ENCODE measurements around the gene LUC7L3. TPM values are rescaled to one million over a fixed set of nuclear protein-coding genes. Genes with fewer than 3 reads are reported as not detected.

LUC7L3 gene
- total and polyA plus RNA-seq, 10 of the 15 experiments (the other 5 are each of a cell fraction or from before 2014, with no cell fraction given) = 51.3 to 176 (median 149) TPM

GRCh38 chr17:50790618-50791017 lies 71.2 kb downstream of the LUC7L3 start:
- H2AFZ ChIP-seq (ENCODE audit: control insufficient read depth, low read depth, low read length) = no peak overlapping the region
- no peaks in the 10 kb centered on the region for H3K27me3 ChIP-seq (replicated peaks in 1 of 2; ENCODE audit: control insufficient read depth in 2 of 2, insufficient read depth in 2 of 2, low read length in 1 of 2)
- no TSS peak for BruUV-seq (replicated peaks)
- no peak overlapping the region for H3K27ac ChIP-seq (ENCODE audit: control insufficient read depth, insufficient read depth)
- no peaks in the 10 kb centered on the region for H4K20me1 ChIP-seq (ENCODE audit: control insufficient read depth, insufficient read depth)
- H3K4me2 ChIP-seq (ENCODE audit: control insufficient read depth, insufficient read depth) = no peak overlapping the region
- RAD21 ChIA-PET (ENCODE audit: unreplicated experiment) = no interaction called here
- WGBS (ENCODE audit: insufficient coverage, insufficient replicate concordance, low lambda C conversion rate, missing lambda C conversion rate) = 30% methylated on average over 6 of the region's 6 CpGs
- SMC1A ChIA-PET (ENCODE audit: uncharacterized antibody, unreplicated experiment) = interaction anchor here (1.3 kb wide), 1 partner anchor 62 kb away, joined by 3 read pairs; no protein-coding TSS in a partner anchor
- POLR2A ChIA-PET = no interaction called here
- H3K9ac ChIP-seq (ENCODE audit: control insufficient read depth, insufficient read depth, low read length) = no peak overlapping the region
- no peaks in the 10 kb centered on the region for H3K79me2 ChIP-seq (ENCODE audit: control insufficient read depth, insufficient read depth, low read length)
- no peak for ATAC-seq
- DNase-seq (ENCODE audit: low read depth, low spot score) = no peak
- H3K9me3 ChIP-seq (replicated peaks; ENCODE audit: control insufficient read depth, insufficient read depth, low read length) = no peaks in the 10 kb centered on the region
- in situ Hi-C loops (cut with MboI) (no loop called here), intact Hi-C loops (cut with micrococcal nuclease; ENCODE audit: unreplicated experiment) (no loop called here)
- H3K36me3 ChIP-seq (ENCODE audit: control insufficient read depth in 2 of 2, insufficient read depth in 2 of 2, low read length in 1 of 2) = no peaks in the 10 kb centered on the region
- FAIRE-seq = no peak
- TF ChIP-seq RELB (IDR thresholded peaks at IDR 0.05; ENCODE audit: low read depth) (no peak), MTA2 (IDR thresholded peaks at IDR 0.05; ENCODE audit: low read depth) (no peak), MXI1 (IDR thresholded peaks at IDR 0.05; ENCODE audit: low read depth, low read length) (no peak)
- no peaks in the 10 kb centered on the region; the same call in 1 of the 2 replicates for H3K4me1 ChIP-seq (ENCODE audit: control insufficient read depth, insufficient read depth, low read length)
- CTCF ChIA-PET = no interaction called here
- H3K4me3 ChIP-seq = no peak overlapping the region

- Histone ChIP-seq H3K4me2 (ENCODE audit: control insufficient read depth, insufficient read depth) (no peak overlapping the region), H3K4me3 (no peak overlapping the region), H3K4me1 (ENCODE audit: control insufficient read depth, insufficient read depth, low read length) (no peaks in the 10 kb centered on the region; the same call in 1 of the 2 replicates), H3K36me3 (ENCODE audit: control insufficient read depth in 2 of 2, insufficient read depth in 2 of 2, low read length in 1 of 2) (no peaks in the 10 kb centered on the region), H3K9ac (ENCODE audit: control insufficient read depth, insufficient read depth, low read length) (no peak overlapping the region), H3K27me3 (replicated peaks in 1 of 2; ENCODE audit: control insufficient read depth in 2 of 2, insufficient read depth in 2 of 2, low read length in 1 of 2) (no peaks in the 10 kb centered on the region), H3K9me3 (replicated peaks; ENCODE audit: control insufficient read depth, insufficient read depth, low read length) (no peaks in the 10 kb centered on the region), H3K79me2 (ENCODE audit: control insufficient read depth, insufficient read depth, low read length) (no peaks in the 10 kb centered on the region), H4K20me1 (ENCODE audit: control insufficient read depth, insufficient read depth) (no peaks in the 10 kb centered on the region), H3K27ac (ENCODE audit: control insufficient read depth, insufficient read depth) (no peak overlapping the region), H2AFZ (ENCODE audit: control insufficient read depth, low read depth, low read length) (no peak overlapping the region)
- ATAC-seq (no peak), DNase-seq (ENCODE audit: low read depth, low spot score) (no peak), FAIRE-seq (no peak)
- in situ Hi-C loops (cut with MboI) (no loop called here), intact Hi-C loops (cut with micrococcal nuclease; ENCODE audit: unreplicated experiment) (no loop called here)
- no TSS peak for BruUV-seq (replicated peaks)
- ChIA-PET RAD21 (ENCODE audit: unreplicated experiment) (no interaction called here), POLR2A (no interaction called here), CTCF (interaction anchor here (0.8 to 1.0 kb wide), 2 partner anchors 8 to 60 kb away, joined by 4 read pairs; no protein-coding TSS in a partner anchor), SMC1A (ENCODE audit: uncharacterized antibody, unreplicated experiment) (no interaction called here)
- 75% methylated on average over 7 of the region's 7 CpGs for WGBS (ENCODE audit: insufficient coverage, insufficient replicate concordance, low lambda C conversion rate, missing lambda C conversion rate)
- TF ChIP-seq ZBTB33 (IDR thresholded peaks at IDR 0.05) (no peak), CHD2 (IDR thresholded peaks at IDR 0.05; ENCODE audit: borderline replicate concordance, low read depth, low read length) (no peak), HSF1 (IDR thresholded peaks at IDR 0.05; ENCODE audit: low read depth, low read length) (no peak)
Measured at GRCh38 chr17:50792132-50792531, 72.7 kb downstream of the LUC7L3 start.

Data from GM12878 (cell line).